ENCODE data around the gene CHD3.

CHD3 gene

DNA sequence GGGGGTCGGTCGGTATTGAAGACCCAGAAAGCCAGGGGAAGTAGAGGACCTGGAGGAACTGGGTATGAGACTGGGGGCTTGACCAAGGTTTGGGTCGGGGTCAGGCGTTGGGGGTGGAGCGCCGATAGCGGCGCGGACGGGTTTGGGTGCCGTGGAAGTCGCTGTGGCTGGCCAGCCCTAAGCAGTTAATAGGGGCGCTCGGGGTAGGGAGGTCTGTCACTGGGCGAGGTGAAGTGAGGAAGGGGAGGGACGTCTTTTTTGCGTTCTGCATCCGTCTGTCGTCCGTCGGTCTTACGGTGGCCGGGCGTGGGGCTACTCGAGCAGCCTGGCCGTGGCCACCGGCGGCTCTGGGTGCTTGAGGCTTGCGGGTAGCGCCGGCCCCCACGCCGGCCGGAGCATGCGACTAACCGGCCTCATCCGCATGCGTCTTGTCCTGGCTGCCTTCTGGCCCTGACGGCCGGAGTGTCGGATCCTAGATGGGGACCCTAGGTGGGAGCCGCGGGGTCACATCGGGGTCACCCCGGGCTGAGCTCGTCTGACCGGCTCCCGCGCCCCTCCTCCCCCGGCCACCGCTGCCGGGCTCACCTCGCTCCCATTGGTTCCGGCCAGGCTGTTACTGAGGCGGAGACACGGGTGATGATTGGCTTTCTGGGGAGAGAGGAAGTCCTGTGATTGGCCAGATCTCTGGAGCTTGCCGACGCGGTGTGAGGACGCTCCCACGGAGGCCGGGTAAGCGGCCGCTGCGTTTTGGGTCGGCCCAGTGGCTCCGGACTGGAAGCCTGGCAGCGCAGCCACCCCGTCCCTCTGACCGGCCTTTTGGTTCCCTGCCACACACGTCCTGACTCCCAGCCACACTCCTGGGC, 44.1 kb upstream of the CHD3 start:
- Histone ChIP-seq H3K9ac (ENCODE audit: low read depth, low read length) (no peak overlapping the region; the same call in 1 of the 2 replicates), H3K27ac (ENCODE audit: low read depth, low read length) (peak overlapping the region; percentile 95), H3K4me1 (ENCODE audit: control insufficient read depth, insufficient read depth, low read length) (peaks cover 11% of the 10 kb centered on the region), H3K4me3 (ENCODE audit: low read depth, low read length) (peak overlapping the region; percentile 78), H3K27me3 (ENCODE audit: control insufficient read depth, insufficient read depth, low read length) (peaks cover 20% of the 10 kb centered on the region), H3K9me3 (ENCODE audit: control insufficient read depth, insufficient read depth, low read length) (no peaks in the 10 kb centered on the region), H3K36me3 (ENCODE audit: control insufficient read depth, insufficient read depth, low read length) (peaks cover 3% of the 10 kb centered on the region; the same call in 1 of the 2 replicates)

DNA sequence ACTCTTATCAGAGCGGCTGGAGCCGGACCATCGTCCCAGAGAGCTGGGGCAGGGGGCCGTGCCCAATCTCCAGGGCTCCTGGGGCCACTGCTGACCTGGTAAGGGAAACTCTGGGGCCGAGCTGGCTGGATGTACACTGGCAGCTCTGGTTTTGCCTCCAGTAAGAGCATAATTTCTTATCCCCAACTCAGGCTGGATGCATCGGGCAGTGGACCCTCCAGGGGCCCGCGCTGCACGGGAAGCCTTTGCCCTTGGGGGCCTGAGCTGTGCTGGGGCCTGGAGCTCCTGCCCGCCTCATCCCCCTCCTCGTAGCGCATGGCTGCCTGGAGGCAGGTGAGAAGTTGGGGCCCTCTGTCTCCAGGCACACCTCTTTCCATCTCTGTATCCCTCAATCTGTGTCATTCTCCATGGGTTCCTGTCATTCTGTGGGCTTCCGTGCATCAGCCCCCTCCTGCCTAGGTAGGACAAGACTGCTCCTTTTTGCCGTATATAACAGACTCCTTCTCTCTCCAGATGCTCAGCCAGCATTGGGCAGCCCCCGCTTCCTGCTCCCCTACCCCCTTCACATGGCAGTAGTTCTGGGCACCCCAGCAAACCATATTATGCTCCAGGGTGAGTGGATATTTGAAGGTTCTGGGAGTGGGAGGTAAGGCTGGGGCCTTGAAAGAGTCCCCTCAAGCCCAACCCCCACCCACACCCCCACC, 43.1 kb upstream of the CHD3 start:
- Histone ChIP-seq H3K36me3 (ENCODE audit: control insufficient read depth, insufficient read depth, low read length) (peaks cover 12% of the 10 kb centered on the region), H3K4me3 (ENCODE audit: low read depth, low read length) (peak overlapping the region; percentile 78), H3K27ac (ENCODE audit: low read depth, low read length) (no peak overlapping the region), H3K4me1 (ENCODE audit: control insufficient read depth, insufficient read depth, low read length) (peaks cover 11% of the 10 kb centered on the region), H3K27me3 (ENCODE audit: control insufficient read depth, insufficient read depth, low read length) (peaks cover 10% of the 10 kb centered on the region), H3K9me3 (ENCODE audit: control insufficient read depth, insufficient read depth, low read length) (no peaks in the 10 kb centered on the region), H3K9ac (ENCODE audit: low read depth, low read length) (no peak overlapping the region)

DNA sequence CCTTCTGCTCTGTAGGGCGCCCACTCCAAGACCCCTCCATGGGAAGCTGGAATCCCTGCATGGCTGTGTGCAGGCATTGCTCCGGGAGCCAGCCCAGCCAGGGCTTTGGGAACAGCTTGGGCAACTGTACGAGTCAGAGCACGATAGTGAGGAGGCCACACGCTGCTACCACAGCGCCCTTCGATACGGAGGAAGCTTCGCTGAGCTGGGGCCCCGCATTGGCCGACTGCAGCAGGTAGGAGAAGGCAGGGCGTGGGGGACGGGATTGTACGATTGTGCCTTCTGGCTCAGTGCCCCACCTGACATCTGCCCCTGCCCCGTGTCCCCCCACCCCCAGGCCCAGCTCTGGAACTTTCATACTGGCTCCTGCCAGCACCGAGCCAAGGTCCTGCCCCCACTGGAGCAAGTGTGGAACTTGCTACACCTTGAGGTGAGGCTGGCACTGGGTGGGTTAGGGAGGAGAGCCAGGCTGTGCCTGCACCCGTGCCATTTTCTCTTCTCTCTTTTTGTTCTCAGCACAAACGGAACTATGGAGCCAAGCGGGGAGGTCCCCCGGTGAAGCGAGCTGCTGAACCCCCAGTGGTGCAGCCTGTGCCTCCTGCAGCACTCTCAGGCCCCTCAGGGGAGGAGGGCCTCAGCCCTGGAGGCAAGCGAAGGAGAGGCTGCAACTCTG, 42.4 kb upstream of the CHD3 start:
- H3K9me3 ChIP-seq (ENCODE audit: control insufficient read depth, insufficient read depth, low read length): no peaks in the 10 kb centered on the region
- H3K4me3 ChIP-seq (ENCODE audit: low read depth, low read length): no peak overlapping the region
- H3K27ac ChIP-seq (ENCODE audit: low read depth, low read length): no peak overlapping the region
- H3K9ac ChIP-seq (ENCODE audit: low read depth, low read length): no peak overlapping the region
- H3K4me1 ChIP-seq (ENCODE audit: control insufficient read depth, insufficient read depth, low read length): peaks cover 9% of the 10 kb centered on the region
- H3K36me3 ChIP-seq (ENCODE audit: control insufficient read depth, insufficient read depth, low read length): peaks cover 13% of the 10 kb centered on the region
- H3K27me3 ChIP-seq (ENCODE audit: control insufficient read depth, insufficient read depth, low read length): peaks cover 7% of the 10 kb centered on the region

DNA sequence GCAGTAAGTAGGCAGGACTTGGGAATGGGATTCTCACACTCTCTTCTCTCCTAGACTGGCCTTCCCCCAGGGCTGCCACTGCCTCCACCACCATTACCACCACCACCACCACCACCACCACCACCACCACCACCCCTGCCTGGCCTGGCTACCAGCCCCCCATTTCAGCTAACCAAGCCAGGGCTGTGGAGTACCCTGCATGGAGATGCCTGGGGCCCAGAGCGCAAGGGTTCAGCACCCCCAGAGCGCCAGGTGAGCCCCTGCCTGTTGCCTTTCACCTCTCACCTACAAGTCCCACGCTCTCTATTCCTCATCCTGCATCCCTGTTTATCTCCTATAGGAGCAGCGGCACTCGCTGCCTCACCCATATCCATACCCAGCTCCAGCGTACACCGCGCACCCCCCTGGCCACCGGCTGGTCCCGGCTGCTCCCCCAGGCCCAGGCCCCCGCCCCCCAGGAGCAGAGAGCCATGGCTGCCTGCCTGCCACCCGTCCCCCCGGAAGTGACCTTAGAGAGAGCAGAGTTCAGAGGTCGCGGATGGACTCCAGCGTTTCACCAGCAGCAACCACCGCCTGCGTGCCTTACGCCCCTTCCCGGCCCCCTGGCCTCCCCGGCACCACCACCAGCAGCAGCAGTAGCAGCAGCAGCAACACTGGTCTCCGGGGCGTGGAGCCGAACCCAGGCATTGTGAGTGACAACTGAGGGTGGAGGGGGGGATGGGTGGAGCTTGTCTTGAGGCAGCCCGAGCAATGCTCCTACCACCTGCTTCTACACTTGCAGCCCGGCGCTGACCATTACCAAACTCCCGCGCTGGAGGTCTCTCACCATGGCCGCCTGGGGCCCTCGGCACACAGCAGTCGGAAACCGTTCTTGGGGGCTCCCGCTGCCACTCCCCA, 41.6 kb upstream of the CHD3 start:
- Histone ChIP-seq H3K27me3 (ENCODE audit: control insufficient read depth, insufficient read depth, low read length) (peaks cover 7% of the 10 kb centered on the region), H3K4me3 (ENCODE audit: low read depth, low read length) (no peak overlapping the region), H3K9ac (ENCODE audit: low read depth, low read length) (no peak overlapping the region), H3K36me3 (ENCODE audit: control insufficient read depth, insufficient read depth, low read length) (peaks cover 13% of the 10 kb centered on the region), H3K27ac (ENCODE audit: low read depth, low read length) (no peak overlapping the region), H3K9me3 (ENCODE audit: control insufficient read depth, insufficient read depth, low read length) (no peaks in the 10 kb centered on the region), H3K4me1 (ENCODE audit: control insufficient read depth, insufficient read depth, low read length) (peaks cover 10% of the 10 kb centered on the region; the same call in 1 of the 2 replicates)

DNA sequence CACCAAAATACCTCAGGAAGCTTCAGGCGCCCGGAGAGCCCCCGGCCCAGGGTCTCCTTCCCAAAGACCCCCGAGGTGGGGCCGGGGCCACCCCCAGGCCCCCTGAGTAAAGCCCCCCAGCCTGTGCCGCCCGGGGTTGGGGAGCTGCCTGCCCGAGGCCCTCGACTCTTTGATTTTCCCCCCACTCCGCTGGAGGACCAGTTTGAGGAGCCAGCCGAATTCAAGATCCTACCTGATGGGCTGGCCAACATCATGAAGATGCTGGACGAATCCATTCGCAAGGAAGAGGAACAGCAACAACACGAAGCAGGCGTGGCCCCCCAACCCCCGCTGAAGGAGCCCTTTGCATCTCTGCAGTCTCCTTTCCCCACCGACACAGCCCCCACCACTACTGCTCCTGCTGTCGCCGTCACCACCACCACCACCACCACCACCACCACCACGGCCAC, 40.4 kb upstream of the CHD3 start:
- peaks cover 13% of the 10 kb centered on the region for H3K36me3 ChIP-seq (ENCODE audit: control insufficient read depth, insufficient read depth, low read length)
- peaks cover 15% of the 10 kb centered on the region; the same call in 1 of the 2 replicates for H3K4me1 ChIP-seq (ENCODE audit: control insufficient read depth, insufficient read depth, low read length)
- H3K27me3 ChIP-seq (ENCODE audit: control insufficient read depth, insufficient read depth, low read length): peaks cover 18% of the 10 kb centered on the region
- H3K4me3 ChIP-seq (ENCODE audit: low read depth, low read length): no peak overlapping the region
- no peak overlapping the region for H3K9ac ChIP-seq (ENCODE audit: low read depth, low read length)
- no peak overlapping the region for H3K27ac ChIP-seq (ENCODE audit: low read depth, low read length)
- H3K9me3 ChIP-seq (ENCODE audit: control insufficient read depth, insufficient read depth, low read length): no peaks in the 10 kb centered on the region

DNA sequence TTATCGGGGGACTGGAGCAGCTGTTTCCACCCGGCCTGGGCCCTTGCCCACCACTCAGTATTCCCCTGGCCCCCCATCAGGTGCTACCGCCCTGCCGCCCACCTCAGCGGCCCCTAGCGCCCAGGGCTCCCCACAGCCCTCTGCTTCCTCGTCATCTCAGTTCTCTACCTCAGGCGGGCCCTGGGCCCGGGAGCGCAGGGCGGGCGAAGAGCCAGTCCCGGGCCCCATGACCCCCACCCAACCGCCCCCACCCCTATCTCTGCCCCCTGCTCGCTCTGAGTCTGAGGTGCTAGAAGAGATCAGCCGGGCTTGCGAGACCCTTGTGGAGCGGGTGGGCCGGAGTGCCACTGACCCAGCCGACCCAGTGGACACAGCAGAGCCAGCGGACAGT, 39.9 kb upstream of the CHD3 start:
- H3K36me3 ChIP-seq (ENCODE audit: control insufficient read depth, insufficient read depth, low read length): peaks cover 13% of the 10 kb centered on the region

DNA sequence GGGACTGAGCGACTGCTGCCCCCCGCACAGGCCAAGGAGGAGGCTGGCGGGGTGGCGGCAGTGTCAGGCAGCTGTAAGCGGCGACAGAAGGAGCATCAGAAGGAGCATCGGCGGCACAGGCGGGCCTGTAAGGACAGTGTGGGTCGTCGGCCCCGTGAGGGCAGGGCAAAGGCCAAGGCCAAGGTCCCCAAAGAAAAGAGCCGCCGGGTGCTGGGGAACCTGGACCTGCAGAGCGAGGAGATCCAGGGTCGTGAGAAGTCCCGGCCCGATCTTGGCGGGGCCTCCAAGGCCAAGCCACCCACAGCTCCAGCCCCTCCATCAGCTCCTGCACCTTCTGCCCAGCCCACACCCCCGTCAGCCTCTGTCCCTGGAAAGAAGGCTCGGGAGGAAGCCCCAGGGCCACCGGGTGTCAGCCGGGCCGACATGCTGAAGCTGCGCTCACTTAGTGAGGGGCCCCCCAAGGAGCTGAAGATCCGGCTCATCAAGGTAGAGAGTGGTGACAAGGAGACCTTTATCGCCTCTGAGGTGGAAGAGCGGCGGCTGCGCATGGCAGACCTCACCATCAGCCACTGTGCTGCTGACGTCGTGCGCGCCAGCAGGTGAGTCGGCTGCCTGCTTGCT, 39.3 kb upstream of the CHD3 start:
- Histone ChIP-seq H3K9me3 (ENCODE audit: control insufficient read depth, insufficient read depth, low read length) (no peaks in the 10 kb centered on the region), H3K27ac (ENCODE audit: low read depth, low read length) (no peak overlapping the region), H3K27me3 (ENCODE audit: control insufficient read depth, insufficient read depth, low read length) (peaks cover 29% of the 10 kb centered on the region), H3K36me3 (ENCODE audit: control insufficient read depth, insufficient read depth, low read length) (peaks cover 13% of the 10 kb centered on the region), H3K4me1 (ENCODE audit: control insufficient read depth, insufficient read depth, low read length) (peaks cover 15% of the 10 kb centered on the region; the same call in 1 of the 2 replicates), H3K9ac (ENCODE audit: low read depth, low read length) (no peak overlapping the region), H3K4me3 (ENCODE audit: low read depth, low read length) (no peak overlapping the region)

More for the DNA sequence above, 39.9 kb upstream of the CHD3 start:
- no peak overlapping the region for H3K9ac ChIP-seq (ENCODE audit: low read depth, low read length)
- H3K27me3 ChIP-seq (ENCODE audit: control insufficient read depth, insufficient read depth, low read length): peaks cover 24% of the 10 kb centered on the region
- no peak overlapping the region for H3K4me3 ChIP-seq (ENCODE audit: low read depth, low read length)
- no peaks in the 10 kb centered on the region for H3K9me3 ChIP-seq (ENCODE audit: control insufficient read depth, insufficient read depth, low read length)
- peaks cover 15% of the 10 kb centered on the region; the same call in 1 of the 2 replicates for H3K4me1 ChIP-seq (ENCODE audit: control insufficient read depth, insufficient read depth, low read length)
- no peak overlapping the region for H3K27ac ChIP-seq (ENCODE audit: low read depth, low read length)

DNA sequence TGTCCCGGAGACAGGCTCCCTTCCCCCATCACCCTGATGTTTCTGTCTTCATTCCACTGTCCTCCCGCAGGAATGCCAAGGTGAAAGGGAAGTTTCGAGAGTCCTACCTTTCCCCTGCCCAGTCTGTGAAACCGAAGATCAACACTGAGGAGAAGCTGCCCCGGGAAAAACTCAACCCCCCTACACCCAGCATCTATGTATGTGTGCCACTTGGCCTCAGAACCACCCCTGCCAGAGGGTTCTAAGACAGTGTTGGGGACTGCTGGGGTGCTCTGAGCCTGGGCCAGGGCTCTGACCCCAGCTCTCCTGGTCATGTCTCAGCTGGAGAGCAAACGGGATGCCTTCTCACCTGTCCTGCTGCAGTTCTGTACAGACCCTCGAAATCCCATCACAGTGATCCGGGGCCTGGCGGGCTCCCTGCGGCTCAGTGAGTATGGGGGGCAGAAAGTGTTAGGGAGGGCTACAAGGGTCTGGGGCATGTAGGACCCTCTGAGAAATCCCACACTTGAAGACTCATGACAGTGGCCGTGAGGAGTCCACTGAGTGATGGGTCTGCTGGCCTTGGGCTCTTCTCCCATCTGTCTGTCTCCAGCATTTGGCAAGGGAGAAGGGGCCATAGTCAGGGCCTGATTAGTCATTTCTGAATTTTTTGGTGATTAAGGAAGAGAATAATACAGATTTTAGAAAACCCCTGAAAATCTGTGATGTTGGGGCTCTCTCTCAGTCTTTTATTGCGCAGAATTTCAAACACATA, 38.7 kb upstream of the CHD3 start:
- Histone ChIP-seq H3K4me1 (ENCODE audit: control insufficient read depth, insufficient read depth, low read length) (peaks cover 14% of the 10 kb centered on the region; the same call in 1 of the 2 replicates), H3K27me3 (ENCODE audit: control insufficient read depth, insufficient read depth, low read length) (peaks cover 36% of the 10 kb centered on the region), H3K9ac (ENCODE audit: low read depth, low read length) (no peak overlapping the region), H3K4me3 (ENCODE audit: low read depth, low read length) (no peak overlapping the region), H3K27ac (ENCODE audit: low read depth, low read length) (no peak overlapping the region), H3K36me3 (ENCODE audit: control insufficient read depth, insufficient read depth, low read length) (peaks cover 13% of the 10 kb centered on the region), H3K9me3 (ENCODE audit: control insufficient read depth, insufficient read depth, low read length) (no peaks in the 10 kb centered on the region)

DNA sequence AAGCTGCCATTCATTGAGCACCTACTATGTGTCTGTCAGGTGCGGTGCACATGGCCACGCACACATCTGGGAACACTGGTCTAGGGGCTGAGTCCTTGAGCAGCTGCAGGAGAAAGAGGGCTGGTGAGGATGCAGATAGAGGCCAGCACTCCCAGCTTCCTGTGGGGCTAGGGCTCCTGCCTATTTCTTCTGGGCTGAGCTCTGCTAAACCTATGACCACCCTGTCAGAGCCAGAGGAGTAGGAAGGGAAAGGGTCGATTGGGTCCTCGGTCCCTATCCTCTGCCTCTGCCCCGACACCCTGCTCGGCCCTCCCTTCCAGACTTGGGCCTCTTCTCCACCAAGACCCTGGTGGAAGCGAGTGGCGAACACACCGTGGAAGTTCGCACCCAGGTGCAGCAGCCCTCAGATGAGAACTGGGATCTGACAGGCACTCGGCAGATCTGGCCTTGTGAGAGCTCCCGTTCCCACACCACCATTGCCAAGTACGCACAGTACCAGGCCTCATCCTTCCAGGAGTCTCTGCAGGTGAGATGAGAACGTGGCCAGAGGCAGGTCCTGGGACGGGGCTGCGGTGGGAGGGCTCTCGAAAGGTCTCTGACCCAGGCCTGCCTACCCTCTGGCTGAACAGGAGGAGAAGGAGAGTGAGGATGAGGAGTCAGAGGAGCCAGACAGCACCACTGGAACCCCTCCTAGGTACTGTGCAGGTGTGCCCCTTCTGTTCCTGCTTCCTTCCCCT, 37.7 kb upstream of the CHD3 start:
- Histone ChIP-seq H3K27ac (ENCODE audit: low read depth, low read length) (no peak overlapping the region), H3K4me3 (ENCODE audit: low read depth, low read length) (peak overlapping the region; percentile 68), H3K4me1 (ENCODE audit: control insufficient read depth, insufficient read depth, low read length) (peaks cover 20% of the 10 kb centered on the region; the same call in 1 of the 2 replicates), H3K27me3 (ENCODE audit: control insufficient read depth, insufficient read depth, low read length) (peaks cover 45% of the 10 kb centered on the region), H3K9me3 (ENCODE audit: control insufficient read depth, insufficient read depth, low read length) (no peaks in the 10 kb centered on the region), H3K36me3 (ENCODE audit: control insufficient read depth, insufficient read depth, low read length) (peaks cover 13% of the 10 kb centered on the region), H3K9ac (ENCODE audit: low read depth, low read length) (no peak overlapping the region)

All from HUES48 (cell line).